GM12878 (cell line): ENCODE measurements around the gene TAF10. TPM values are rescaled to one million over a fixed set of nuclear protein-coding genes. Genes with fewer than 3 reads are reported as not detected.

ENCODE experiments used
- BACH1 ChIP-seq: fragments of 450-650 bp; IDR thresholded peaks from 2 replicates; pipeline ENCODE4 v1.6.1; 2017; ENCODE audit warnings: mild to moderate bottlenecking, borderline replicate concordance
- EED ChIP-seq: sonication (generic); IDR thresholded peaks from 2 replicates; pipeline ENCODE4 v1.6.1; 2016; ENCODE audit warnings: antibody characterized with exemption, low read depth
- GATAD2B ChIP-seq: fragments of 450-650 bp; conservative IDR thresholded peaks from 2 replicates; pipeline ENCODE4 v1.6.1; 2017; ENCODE audit warnings: low read depth, mild to moderate bottlenecking, moderate library complexity
- MEF2A ChIP-seq: IDR thresholded peaks from 2 replicates; pipeline ENCODE4 v1.6.1; 2011; ENCODE audit warnings: low read depth, mild to moderate bottlenecking, low read length, moderate library complexity; ENCODE audit not compliant: insufficient read depth
- MXI1 ChIP-seq: fragments of 150-350 bp; IDR thresholded peaks from 2 replicates; pipeline ENCODE4 v1.6.1; 2011; ENCODE audit warnings: low read depth, mild to moderate bottlenecking, inconsistent platforms, low read length, improper control_type of control experiment
- PAX8 ChIP-seq: fragments of 450-650 bp; IDR thresholded peaks from 2 replicates; pipeline ENCODE4 v1.6.1; 2017; ENCODE audit warnings: mild to moderate bottlenecking, moderate library complexity
- POLR2A ChIP-seq: IDR thresholded peaks from 2 replicates; pipeline ENCODE4 v1.6.1; 2011; ENCODE audit warnings: low read depth, mild to moderate bottlenecking, low read length
- RUNX3 ChIP-seq: IDR thresholded peaks from 2 replicates; pipeline ENCODE4 v1.6.1; 2012; ENCODE audit warnings: low read length, inconsistent platforms
- SKIL ChIP-seq: fragments of 450-650 bp; IDR thresholded peaks from 2 replicates; pipeline ENCODE4 v1.6.1; 2017; ENCODE audit warnings: mild to moderate bottlenecking, low read depth, inconsistent platforms; ENCODE audit not compliant: poor library complexity, severe bottlenecking
- SMAD5 ChIP-seq: IDR thresholded peaks from 2 replicates; pipeline ENCODE4 v1.6.1; 2016; ENCODE audit warnings: antibody characterized with exemption, low read depth
- STAT3 ChIP-seq: IDR thresholded peaks from 2 replicates; pipeline ENCODE4 v1.6.1; 2011; ENCODE audit warnings: low read depth, low read length, improper control_type of control experiment
- ZNF622 ChIP-seq: fragments of 450-650 bp; IDR thresholded peaks from 2 replicates; pipeline ENCODE4 v1.6.1; 2017; ENCODE audit warnings: mild to moderate bottlenecking, inconsistent platforms
- polyA plus RNA-seq, 11 experiments: library from polyadenylated mRNA; depleted of rRNA in 4 of 11; unstranded in 6 of 11; stranded (reverse) in 5 of 11; fragments of >200 nt; fragmentation: Nextera tagmentation in 4 of 11; fragmentation: Illumina TruSeq in 1 of 11; extraction: Ambion mirVana in 4 of 11; extraction: Trizol in 1 of 11; gene quantifications; 1 replicate in 1 of 11; 2 replicates in 10 of 11; pipeline versions ENCODE4 v1.2.1 to v1.2.3, GENCODE V29; 2011 to 2016; ENCODE audit warnings: inconsistent platforms in 2 of 11, missing spikeins in 2 of 11, low read depth in 1 of 11
- total RNA-seq, 4 experiments: library from RNA; depleted of rRNA in 3 of 4; stranded (reverse); fragments of >200 nt in 3 of 4; fragmentation: Illumina TruSeq in 1 of 4; extraction: Trizol in 1 of 4; gene quantifications; 2 replicates each; pipeline versions ENCODE4 v1.2.1 to v1.2.3, GENCODE V29; 2013 to 2021

TAF10 gene
- total and polyA plus RNA-seq, 10 of the 15 experiments (the other 5 are each of a cell fraction or from before 2014, with no cell fraction given): 26.7 to 251 (median 149) TPM

- no peak for TF ChIP-seq PAX8
- TF ChIP-seq ZNF622: no peak
- TF ChIP-seq MXI1: peak; percentile 83
- TF ChIP-seq STAT3: 0 out of 2 replicates have a peak, but pooled peaks have one; percentile 33
- no peak for TF ChIP-seq MEF2A
- no peak for TF ChIP-seq GATAD2B
- TF ChIP-seq BACH1: no peak; the same call in 1 of the 2 replicates
- no peak for TF ChIP-seq SMAD5
- peak; percentile 56 for TF ChIP-seq POLR2A
- no peak for TF ChIP-seq SKIL
- 0 out of 2 replicates have a peak, but pooled peaks have one; percentile 11 for TF ChIP-seq RUNX3
- TF ChIP-seq EED: peak; percentile 20; the same call in 1 of the 2 replicates
- TF ChIP-seq, all 136 proteins: peak for 12
Measured at GRCh38 chr11:6604081-6604626, 7.9 kb downstream of the TAF10 start (continued).
